ENCODE data around the gene CBX4. TPM values are rescaled to one million over a fixed set of nuclear protein-coding genes. Genes with fewer than 3 reads are reported as not detected.
A peak's percentile ranks its signal among the peaks of the same experiment; 100 is the strongest.

CBX4 gene
- total RNA-seq, 1 experiment from 2014 or later = 6.2 TPM

DNA sequence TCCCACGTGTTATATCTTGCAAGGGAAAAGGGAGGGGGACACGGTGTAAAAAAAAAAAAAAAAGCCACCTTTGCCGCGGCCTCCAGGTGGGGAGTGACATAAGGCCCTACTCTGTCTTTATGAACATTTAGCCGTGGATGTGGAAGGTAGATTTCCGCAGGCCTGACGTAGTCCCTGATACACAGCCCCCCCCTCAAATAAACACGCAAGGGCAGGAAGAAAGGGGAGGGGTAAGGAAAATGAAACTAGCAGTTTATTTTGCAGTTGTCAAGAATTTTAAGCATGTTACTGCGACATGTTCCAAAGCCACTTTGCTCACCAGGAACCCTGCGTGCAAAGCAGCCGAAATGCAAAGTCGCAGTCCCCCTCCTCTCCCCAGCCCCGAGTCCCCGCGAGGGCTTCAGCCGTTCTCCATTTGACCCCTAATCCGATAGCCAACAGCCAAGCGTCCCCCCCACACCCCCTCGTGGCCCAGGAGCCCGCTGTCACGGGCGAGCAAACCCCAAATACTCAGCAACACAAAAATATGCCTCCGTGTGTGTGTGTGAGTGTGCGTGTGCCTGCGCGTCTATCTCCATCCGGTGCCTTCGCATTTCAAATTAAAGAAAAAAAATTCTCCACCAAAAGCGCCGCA is 1.2 kb downstream of the CBX4 start:
- Histone ChIP-seq H3K14ac (ENCODE audit: insufficient read depth, low read length) (no peak overlapping the region; the same call in 1 of the 2 replicates), H2AFZ (ENCODE audit: low read length) (no peak overlapping the region), H2BK5ac (ENCODE audit: insufficient read length, low read length) (no peak overlapping the region), H3K4me1 (ENCODE audit: insufficient read depth, low read length) (no peaks in the 10 kb centered on the region; the same call in 1 of the 2 replicates), H2BK12ac (ENCODE audit: insufficient read length, low read depth, low read length) (no peak overlapping the region), H3K4me2 (ENCODE audit: insufficient read depth, insufficient read length, low read length) (peak overlapping the region; percentile 86), H2AK5ac (ENCODE audit: insufficient read length, low read length) (no peak overlapping the region), H3K23me2 (ENCODE audit: insufficient read length, low read depth, low read length, poor library complexity, severe bottlenecking) (peaks cover 38% of the 10 kb centered on the region), H3K79me2 (ENCODE audit: insufficient read depth, low read length) (no peaks in the 10 kb centered on the region), H3K23ac (ENCODE audit: insufficient read length, low read depth, low read length) (no peak overlapping the region), H3K18ac (ENCODE audit: insufficient read length, low read depth, low read length) (no peak overlapping the region), H4K8ac (replicated peaks; ENCODE audit: insufficient read length, low read depth, low read length) (no peak overlapping the region), H4K91ac (ENCODE audit: insufficient read length, low read depth, low read length) (no peak overlapping the region), H3K79me1 (ENCODE audit: insufficient read depth, low read depth, low read length, poor library complexity, severe bottlenecking) (no peaks in the 10 kb centered on the region), H3K27ac (ENCODE audit: insufficient read length, low read depth, low read length) (no peak overlapping the region), H3K9me3 (ENCODE audit: control insufficient read depth, low read depth, low read length) (no peaks in the 10 kb centered on the region), H4K5ac (ENCODE audit: insufficient read length, low read depth, low read length) (no peak overlapping the region), H2BK15ac (ENCODE audit: low read depth, low read length) (no peak overlapping the region), H3K27me3 (ENCODE audit: insufficient read depth, low read length) (peaks cover 67% of the 10 kb centered on the region), H3K56ac (ENCODE audit: insufficient read length, low read depth, low read length) (no peak overlapping the region), H4K20me1 (ENCODE audit: control insufficient read depth, insufficient read depth, insufficient read length) (no peaks in the 10 kb centered on the region), H3K4ac (ENCODE audit: low read depth, low read length) (no peak overlapping the region), H2BK20ac (ENCODE audit: low read depth, low read length, poor library complexity, severe bottlenecking) (no peak overlapping the region), H3K9ac (ENCODE audit: extremely low read depth, insufficient read length, low read length) (no peak overlapping the region), H2BK120ac (ENCODE audit: low read depth, low read length, poor library complexity, severe bottlenecking) (no peak overlapping the region), H3T11ph (ENCODE audit: low read length) (no peak overlapping the region)
- no peak overlapping the region; a peak in 1 of 7 replicates for H3K27ac Mint-ChIP-seq
- no CpG with 5 or more reads among the region's 30 CpGs for WGBS (ENCODE audit: extremely low coverage, insufficient read length, low lambda C conversion rate)
- H3K36me3 Mint-ChIP-seq (ENCODE audit: insufficient read depth in 1 of 3, low read depth in 3 of 3) = no peaks in the 10 kb centered on the region; a peak in 1 of 7 replicates
- H3K4me3 Mint-ChIP-seq = peak overlapping the region; percentile 66 to 85
- peaks cover 2 to 5% of the 10 kb centered on the region in 2 experiments; a peak in 3 of 5 replicates for H3K9me3 Mint-ChIP-seq
- TF ChIP-seq, protein P1, sequence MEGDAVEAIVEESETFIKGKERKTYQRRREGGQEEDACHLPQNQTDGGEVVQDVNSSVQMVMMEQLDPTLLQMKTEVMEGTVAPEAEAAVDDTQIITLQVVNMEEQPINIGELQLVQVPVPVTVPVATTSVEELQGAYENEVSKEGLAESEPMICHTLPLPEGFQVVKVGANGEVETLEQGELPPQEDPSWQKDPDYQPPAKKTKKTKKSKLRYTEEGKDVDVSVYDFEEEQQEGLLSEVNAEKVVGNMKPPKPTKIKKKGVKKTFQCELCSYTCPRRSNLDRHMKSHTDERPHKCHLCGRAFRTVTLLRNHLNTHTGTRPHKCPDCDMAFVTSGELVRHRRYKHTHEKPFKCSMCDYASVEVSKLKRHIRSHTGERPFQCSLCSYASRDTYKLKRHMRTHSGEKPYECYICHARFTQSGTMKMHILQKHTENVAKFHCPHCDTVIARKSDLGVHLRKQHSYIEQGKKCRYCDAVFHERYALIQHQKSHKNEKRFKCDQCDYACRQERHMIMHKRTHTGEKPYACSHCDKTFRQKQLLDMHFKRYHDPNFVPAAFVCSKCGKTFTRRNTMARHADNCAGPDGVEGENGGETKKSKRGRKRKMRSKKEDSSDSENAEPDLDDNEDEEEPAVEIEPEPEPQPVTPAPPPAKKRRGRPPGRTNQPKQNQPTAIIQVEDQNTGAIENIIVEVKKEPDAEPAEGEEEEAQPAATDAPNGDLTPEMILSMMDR (conservative IDR thresholded peaks at IDR 0.05) = no peak
- peaks cover 29 to 48% of the 10 kb centered on the region in 2 experiments for H3K4me1 Mint-ChIP-seq
- H3K27me3 Mint-ChIP-seq (ENCODE audit: low read depth) = peaks cover 91% of the 10 kb centered on the region
- DNase-seq = no peak

All from H9 (cell line).